ENCODE results near the gene IBA57. TPM values are rescaled to one million over a fixed set of nuclear protein-coding genes. Genes with fewer than 3 reads are reported as not detected.
A peak's percentile ranks its signal among the peaks of the same experiment; 100 is the strongest.

The IBA57 gene
- total RNA-seq, 1 experiment from 2014 or later = 3.6 TPM

GRCh38 chr1:228142155-228142691 is 23.4 kb upstream of the IBA57 start:
- peak overlapping the region; percentile 89 for H3K9ac ChIP-seq (ENCODE audit: low read length)
- H3K4me1 ChIP-seq (ENCODE audit: low read length) = peaks cover 30% of the 10 kb centered on the region
- no peak for DNase-seq
- peaks cover 59% of the 10 kb centered on the region for H3K79me2 ChIP-seq (ENCODE audit: low read length)
- no peaks in the 10 kb centered on the region for H3K27me3 ChIP-seq (ENCODE audit: low read length)
- H3K36me3 ChIP-seq (ENCODE audit: insufficient read depth, low read length) = no peaks in the 10 kb centered on the region
- peak overlapping the region; percentile 98; the same call in 1 of the 2 replicates for H3K4me3 ChIP-seq (ENCODE audit: low read length)
- H3K27ac ChIP-seq (ENCODE audit: low read length) = no peak overlapping the region
- H3K9me2 ChIP-seq (replicated peaks; ENCODE audit: insufficient read depth, low read length) = no peaks in the 10 kb centered on the region
- H2AFZ ChIP-seq (ENCODE audit: low read length) = no peak overlapping the region
- peaks cover 21% of the 10 kb centered on the region for H4K20me1 ChIP-seq (ENCODE audit: insufficient read depth, low read depth, low read length)
- H3K4me2 ChIP-seq (ENCODE audit: low read depth, low read length, poor library complexity, severe bottlenecking) = peak overlapping the region; percentile 92
- H3K9me3 ChIP-seq (ENCODE audit: low read length) = no peaks in the 10 kb centered on the region

DNA sequence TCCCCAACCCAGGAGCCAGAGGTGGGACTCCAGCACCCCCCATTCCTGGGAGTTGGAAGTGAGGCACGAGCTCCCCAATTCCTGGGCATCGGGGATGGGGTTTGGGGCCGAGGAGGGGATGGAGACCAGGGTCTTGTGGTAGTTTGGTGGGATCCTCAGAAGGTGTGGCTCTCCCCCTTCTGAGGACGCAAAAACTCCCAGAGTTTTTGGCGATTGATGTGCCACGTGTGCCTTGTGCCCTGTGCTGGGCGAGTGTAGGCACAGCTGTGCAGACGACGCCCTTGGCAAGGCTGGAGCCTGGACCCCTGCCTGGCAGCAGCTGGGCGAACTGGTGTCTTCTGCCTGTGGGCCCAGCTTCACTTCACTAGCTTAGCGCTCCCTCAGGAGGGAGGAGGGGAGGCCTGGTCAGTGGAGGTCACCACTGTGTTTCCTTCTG is 22.9 kb upstream of the IBA57 start:
- Histone ChIP-seq H3K4me1 (ENCODE audit: low read length) (peaks cover 28% of the 10 kb centered on the region), H3K27ac (ENCODE audit: low read length) (no peak overlapping the region), H2AFZ (ENCODE audit: low read length) (no peak overlapping the region), H3K4me2 (ENCODE audit: low read depth, low read length, poor library complexity, severe bottlenecking) (no peak overlapping the region), H3K9me3 (ENCODE audit: low read length) (no peaks in the 10 kb centered on the region), H3K36me3 (ENCODE audit: insufficient read depth, low read length) (no peaks in the 10 kb centered on the region), H3K27me3 (ENCODE audit: low read length) (no peaks in the 10 kb centered on the region), H3K79me2 (ENCODE audit: low read length) (peaks cover 59% of the 10 kb centered on the region), H3K4me3 (ENCODE audit: low read length) (no peak overlapping the region), H4K20me1 (ENCODE audit: insufficient read depth, low read depth, low read length) (peaks cover 21% of the 10 kb centered on the region), H3K9me2 (replicated peaks; ENCODE audit: insufficient read depth, low read length) (no peaks in the 10 kb centered on the region), H3K9ac (ENCODE audit: low read length) (peak overlapping the region; percentile 89; the same call in 1 of the 2 replicates)
- DNase-seq = no peak

DNA sequence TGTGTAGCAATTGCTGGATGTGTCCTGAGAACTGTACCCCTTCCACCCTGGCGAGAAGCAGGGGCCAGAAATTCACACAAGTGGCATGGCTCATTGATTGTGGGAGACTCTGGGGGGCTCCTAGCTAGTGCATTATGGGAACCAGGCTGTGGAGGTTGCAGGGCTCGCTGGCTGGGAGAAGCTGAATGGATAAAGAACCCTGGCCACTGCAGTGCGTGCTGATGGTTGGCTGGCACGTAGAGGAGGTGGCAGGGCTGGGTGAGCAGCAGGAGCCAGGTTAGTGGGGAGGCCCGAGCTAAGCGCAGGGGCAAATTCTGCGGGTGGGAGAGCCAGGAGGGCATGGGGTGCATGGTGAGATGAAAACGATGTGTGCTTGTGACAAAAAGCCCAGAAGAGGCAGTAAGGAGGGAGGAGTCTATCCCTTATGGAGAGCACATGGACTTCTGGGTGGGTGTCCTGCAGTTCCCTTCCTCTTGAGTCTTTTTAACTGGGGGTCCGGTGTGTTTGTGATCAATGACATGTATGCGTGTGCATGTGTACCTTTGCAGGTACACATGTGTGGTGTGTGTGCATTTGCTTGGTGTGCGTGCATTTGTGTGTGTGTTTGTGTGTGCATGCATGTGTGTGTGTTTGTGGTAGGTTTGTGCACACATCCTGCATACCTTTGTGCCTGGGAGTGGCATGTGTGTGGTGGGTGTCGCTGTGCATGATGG is 22.0 kb upstream of the IBA57 start:
- Histone ChIP-seq H2AFZ (ENCODE audit: low read length) (no peak overlapping the region), H3K36me3 (ENCODE audit: insufficient read depth, low read length) (no peaks in the 10 kb centered on the region), H3K27ac (ENCODE audit: low read length) (no peak overlapping the region), H3K79me2 (ENCODE audit: low read length) (peaks cover 59% of the 10 kb centered on the region), H3K9ac (ENCODE audit: low read length) (no peak overlapping the region), H3K9me3 (ENCODE audit: low read length) (no peaks in the 10 kb centered on the region), H3K27me3 (ENCODE audit: low read length) (no peaks in the 10 kb centered on the region), H3K4me1 (ENCODE audit: low read length) (peaks cover 19% of the 10 kb centered on the region), H4K20me1 (ENCODE audit: insufficient read depth, low read depth, low read length) (peaks cover 21% of the 10 kb centered on the region), H3K4me3 (ENCODE audit: low read length) (no peak overlapping the region), H3K9me2 (replicated peaks; ENCODE audit: insufficient read depth, low read length) (no peaks in the 10 kb centered on the region), H3K4me2 (ENCODE audit: low read depth, low read length, poor library complexity, severe bottlenecking) (no peak overlapping the region)
- no peak for DNase-seq

DNA sequence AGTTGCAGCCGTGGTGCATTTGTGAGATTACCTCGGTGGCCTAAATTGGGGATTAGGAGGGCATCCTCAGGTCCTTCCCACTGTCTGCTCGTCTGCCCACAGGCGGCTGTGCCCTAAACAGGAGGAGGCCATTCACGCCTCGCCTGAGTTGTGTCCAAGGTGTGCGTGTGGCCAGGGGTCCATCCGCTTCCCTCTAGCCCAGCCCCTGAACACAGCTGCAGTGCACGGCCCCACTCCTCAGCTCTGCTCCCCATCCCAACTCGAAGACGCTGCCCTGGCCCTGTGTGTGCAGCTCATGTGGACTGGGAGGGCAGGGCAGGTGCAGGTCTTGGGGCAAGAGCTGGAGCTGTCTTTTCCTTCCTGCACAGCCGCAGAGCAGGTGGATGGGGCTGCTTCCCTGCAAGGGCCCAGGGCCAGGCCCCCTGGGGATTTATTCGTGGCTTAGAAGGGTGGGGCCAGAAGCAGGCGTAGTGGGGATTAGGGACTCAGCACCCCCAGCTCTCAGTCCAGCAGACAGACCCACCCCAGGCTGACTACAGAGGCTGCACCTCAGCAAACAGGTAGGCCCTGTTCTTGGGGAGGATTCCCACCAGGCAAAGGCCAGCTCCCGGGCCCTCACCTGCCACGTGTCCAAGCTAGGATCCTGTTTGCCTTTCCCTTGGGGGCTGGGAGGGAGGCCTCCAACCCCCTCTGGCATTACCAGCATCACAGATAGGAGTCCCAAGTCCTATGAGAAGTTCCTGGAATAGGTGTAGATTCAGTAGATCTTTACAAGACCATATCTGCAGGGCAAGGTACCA is 21.2 kb upstream of the IBA57 start:
- Histone ChIP-seq H3K9me2 (replicated peaks; ENCODE audit: insufficient read depth, low read length) (no peaks in the 10 kb centered on the region), H3K27me3 (ENCODE audit: low read length) (no peaks in the 10 kb centered on the region), H3K36me3 (ENCODE audit: insufficient read depth, low read length) (no peaks in the 10 kb centered on the region), H3K79me2 (ENCODE audit: low read length) (peaks cover 59% of the 10 kb centered on the region), H3K9ac (ENCODE audit: low read length) (no peak overlapping the region), H3K9me3 (ENCODE audit: low read length) (no peaks in the 10 kb centered on the region), H3K4me3 (ENCODE audit: low read length) (no peak overlapping the region), H3K4me1 (ENCODE audit: low read length) (peaks cover 14% of the 10 kb centered on the region), H4K20me1 (ENCODE audit: insufficient read depth, low read depth, low read length) (peaks cover 21% of the 10 kb centered on the region), H2AFZ (ENCODE audit: low read length) (no peak overlapping the region), H3K27ac (ENCODE audit: low read length) (no peak overlapping the region), H3K4me2 (ENCODE audit: low read depth, low read length, poor library complexity, severe bottlenecking) (no peak overlapping the region)
- DNase-seq = no peak

DNA sequence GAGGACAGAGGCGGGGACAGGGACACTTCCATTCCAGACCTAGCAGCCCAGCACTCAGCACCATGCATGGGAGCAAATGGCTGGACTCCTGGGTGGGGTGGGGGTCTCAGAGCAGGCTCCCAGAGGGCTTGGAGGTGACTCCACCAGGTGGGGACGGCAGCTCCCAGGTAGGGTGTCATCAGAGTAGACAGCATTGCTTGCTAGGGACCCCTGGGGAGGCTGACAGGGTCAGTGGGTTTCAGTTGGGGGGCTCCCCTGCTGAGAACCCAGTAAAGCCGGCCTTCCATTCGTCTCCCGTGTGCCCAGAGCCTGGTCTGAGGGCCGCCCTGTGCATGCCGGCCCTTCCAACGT is 20.6 kb upstream of the IBA57 start:
- peaks cover 59% of the 10 kb centered on the region for H3K79me2 ChIP-seq (ENCODE audit: low read length)
- H3K27me3 ChIP-seq (ENCODE audit: low read length) = no peaks in the 10 kb centered on the region
- no peak overlapping the region for H3K4me2 ChIP-seq (ENCODE audit: low read depth, low read length, poor library complexity, severe bottlenecking)
- peaks cover 14% of the 10 kb centered on the region for H3K4me1 ChIP-seq (ENCODE audit: low read length)
- DNase-seq = no peak
- no peak overlapping the region for H3K9ac ChIP-seq (ENCODE audit: low read length)
- H2AFZ ChIP-seq (ENCODE audit: low read length) = no peak overlapping the region
- H3K9me3 ChIP-seq (ENCODE audit: low read length) = no peaks in the 10 kb centered on the region
- no peak overlapping the region for H3K4me3 ChIP-seq (ENCODE audit: low read length)
- H3K27ac ChIP-seq (ENCODE audit: low read length) = no peak overlapping the region
- no peaks in the 10 kb centered on the region for H3K36me3 ChIP-seq (ENCODE audit: insufficient read depth, low read length)
- peaks cover 21% of the 10 kb centered on the region for H4K20me1 ChIP-seq (ENCODE audit: insufficient read depth, low read depth, low read length)
- H3K9me2 ChIP-seq (replicated peaks; ENCODE audit: insufficient read depth, low read length) = no peaks in the 10 kb centered on the region

DNA sequence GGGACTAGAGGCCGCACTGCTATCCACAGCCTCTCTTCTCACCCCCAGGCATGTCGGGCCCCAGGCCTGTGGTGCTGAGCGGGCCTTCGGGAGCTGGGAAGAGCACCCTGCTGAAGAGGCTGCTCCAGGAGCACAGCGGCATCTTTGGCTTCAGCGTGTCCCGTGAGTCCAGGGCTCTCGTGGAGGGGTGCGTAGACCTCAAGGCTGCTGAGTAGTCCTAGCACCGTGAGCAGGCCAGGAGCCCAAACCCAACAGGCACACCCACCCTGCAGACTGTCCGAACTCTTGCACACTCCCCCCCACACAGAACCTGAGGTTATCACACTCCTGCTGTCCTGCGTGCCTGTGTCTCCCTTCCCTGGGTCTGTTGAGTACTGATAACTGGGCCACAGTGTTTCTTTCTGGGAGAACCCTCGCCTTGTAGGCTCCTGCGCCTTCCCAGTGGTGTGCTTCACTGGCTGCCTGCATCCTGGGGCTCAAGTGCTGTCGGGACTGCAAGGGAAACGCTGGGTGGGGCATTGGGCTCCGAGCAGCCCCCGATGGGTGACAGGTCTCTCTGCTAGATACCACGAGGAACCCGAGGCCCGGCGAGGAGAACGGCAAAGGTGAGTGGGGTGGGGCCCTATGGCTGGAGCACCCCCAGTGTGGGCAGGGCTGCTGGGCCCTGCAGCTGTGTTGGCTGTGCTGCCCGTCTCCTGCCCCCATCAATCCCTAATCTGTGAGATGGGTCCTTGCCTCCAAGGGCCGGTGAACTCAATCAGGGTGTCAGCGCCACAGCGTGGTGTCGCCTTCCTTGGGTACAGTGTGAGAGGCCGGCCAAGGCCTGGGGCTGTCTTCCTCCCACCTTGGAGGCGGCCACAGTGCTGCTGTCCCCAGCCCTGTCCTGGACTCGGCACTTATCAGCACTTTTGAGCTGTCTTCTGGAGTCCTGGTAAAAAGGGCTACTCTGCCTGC is 19.9 kb upstream of the IBA57 start:
- H3K4me3 ChIP-seq (ENCODE audit: low read length) = no peak overlapping the region
- no peaks in the 10 kb centered on the region for H3K9me3 ChIP-seq (ENCODE audit: low read length)
- no peaks in the 10 kb centered on the region for H3K9me2 ChIP-seq (replicated peaks; ENCODE audit: insufficient read depth, low read length)
- peaks cover 14% of the 10 kb centered on the region for H3K4me1 ChIP-seq (ENCODE audit: low read length)
- H3K9ac ChIP-seq (ENCODE audit: low read length) = no peak overlapping the region
- no peak overlapping the region for H2AFZ ChIP-seq (ENCODE audit: low read length)
- DNase-seq = no peak
- H3K27me3 ChIP-seq (ENCODE audit: low read length) = no peaks in the 10 kb centered on the region
- H3K4me2 ChIP-seq (ENCODE audit: low read depth, low read length, poor library complexity, severe bottlenecking) = no peak overlapping the region
- H3K79me2 ChIP-seq (ENCODE audit: low read length) = peaks cover 54% of the 10 kb centered on the region
- no peaks in the 10 kb centered on the region for H3K36me3 ChIP-seq (ENCODE audit: insufficient read depth, low read length)
- H4K20me1 ChIP-seq (ENCODE audit: insufficient read depth, low read depth, low read length) = peaks cover 19% of the 10 kb centered on the region
- no peak overlapping the region for H3K27ac ChIP-seq (ENCODE audit: low read length)

DNA sequence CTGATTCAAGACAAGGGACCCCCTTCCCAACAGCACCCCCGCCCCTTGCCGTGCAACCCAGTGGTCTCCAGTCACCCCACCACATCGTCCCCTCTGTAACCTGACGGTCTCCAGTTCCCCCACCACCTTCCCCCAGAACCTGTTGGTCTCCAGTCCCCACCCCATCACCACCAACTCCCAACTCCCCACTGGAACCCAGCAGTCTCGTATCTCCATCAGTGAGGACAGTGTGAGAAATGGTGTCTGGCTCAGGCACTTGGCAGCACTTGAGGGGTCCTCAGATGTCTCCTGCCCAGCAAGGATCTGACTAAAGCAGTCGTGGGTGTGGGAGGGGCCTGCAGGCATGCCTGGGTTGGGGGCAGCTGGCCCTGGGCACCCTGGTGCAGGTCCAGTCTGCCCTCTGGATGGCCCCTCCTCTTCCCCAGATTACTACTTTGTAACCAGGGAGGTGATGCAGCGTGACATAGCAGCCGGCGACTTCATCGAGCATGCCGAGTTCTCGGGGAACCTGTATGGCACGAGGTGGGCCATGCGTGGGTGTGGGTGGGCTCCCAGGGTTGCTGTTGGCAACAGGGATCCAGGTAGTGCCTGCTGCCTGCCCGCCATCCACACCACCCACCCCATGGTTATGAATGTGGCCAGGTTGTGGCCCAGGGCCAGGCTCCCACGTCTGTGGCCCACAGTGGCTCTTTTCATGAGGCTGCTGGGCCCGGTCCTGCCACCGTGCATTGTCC is 19.0 kb upstream of the IBA57 start:
- Histone ChIP-seq H3K27ac (ENCODE audit: low read length) (no peak overlapping the region), H3K4me2 (ENCODE audit: low read depth, low read length, poor library complexity, severe bottlenecking) (no peak overlapping the region), H3K79me2 (ENCODE audit: low read length) (peaks cover 45% of the 10 kb centered on the region)

More for the DNA sequence above, 19.0 kb upstream of the IBA57 start:
- H3K27me3 ChIP-seq (ENCODE audit: low read length) = no peaks in the 10 kb centered on the region
- DNase-seq = no peak
- no peaks in the 10 kb centered on the region for H3K36me3 ChIP-seq (ENCODE audit: insufficient read depth, low read length)
- H4K20me1 ChIP-seq (ENCODE audit: insufficient read depth, low read depth, low read length) = peaks cover 18% of the 10 kb centered on the region
- H3K9ac ChIP-seq (ENCODE audit: low read length) = no peak overlapping the region
- no peaks in the 10 kb centered on the region for H3K9me2 ChIP-seq (replicated peaks; ENCODE audit: insufficient read depth, low read length)
- no peak overlapping the region for H2AFZ ChIP-seq (ENCODE audit: low read length)
- H3K9me3 ChIP-seq (ENCODE audit: low read length) = no peaks in the 10 kb centered on the region
- no peak overlapping the region for H3K4me3 ChIP-seq (ENCODE audit: low read length)
- H3K4me1 ChIP-seq (ENCODE audit: low read length) = peaks cover 8% of the 10 kb centered on the region

Measured in Karpas-422 (cell line).